Measurements from ENCODE around the gene NEDD4L.

GRCh38 chr18:58389745-58390144, 345.7 kb downstream of the NEDD4L start:
- TF ChIP-seq CTCF (IDR thresholded peaks at IDR 0.05; ENCODE audit: low read depth, low read length) = no peak
- no peak for TF ChIP-seq MYC (IDR thresholded peaks at IDR 0.05; ENCODE audit: low read depth, low read length)
- TF ChIP-seq POLR2A (IDR thresholded peaks at IDR 0.05; ENCODE audit: extremely low read depth, insufficient read length) = no peak
- TF ChIP-seq MAX (IDR thresholded peaks at IDR 0.05; ENCODE audit: low read depth, low read length) = no peak
